K562 (cell line): ENCODE measurements around the gene EGFL7. TPM values are rescaled to one million over a fixed set of nuclear protein-coding genes. Genes with fewer than 3 reads are reported as not detected.

ENCODE experiments used
- ATAC-seq: fragments of 200-7000 bp; cut with Tn5 transposase; 3 replicates; pipeline ENCODE4 v1.9.1; 2020; ENCODE audit warnings: moderate library complexity
- BruUV-seq: library from RNA; stranded (reverse); fragments of 400-500 nt; replicated peaks from 2 replicates; lab custom pipeline; 2021; lab: Mats Ljungman, UMichigan
- CTCF ChIA-PET: fragments of 300-600 bp; formaldehyde crosslinking; extraction: SDS; loops from one replicate; lab custom pipeline; 2021; ENCODE audit warnings: low intra/inter-chr PET ratio; lab: Yijun Ruan, JAX
- POLR2A ChIA-PET: fragments of 300-600, 350-650 bp; sonication (Branson Sonifier 250); formaldehyde crosslinking; extraction: SDS; loops from one replicate; lab custom pipeline; 2021; ENCODE audit warnings: antibody characterized with exemption, inconsistent platforms; lab: Yijun Ruan, JAX
- DNase-seq, 4 experiments: peaks; one replicate each; pipeline versions ENCODE4 v3.0.0 to v3.0.0-alpha.2; 2011 to 2018; ENCODE audit warnings: low spot score in 3 of 4, mixed read lengths in 3 of 4; ENCODE audit errors: extremely low read depth in 1 of 4
- FAIRE-seq: peaks from 2 replicates; lab custom pipeline; 2011; peaks lifted over from hg19 to GRCh38; lab: Jason Lieb, UNC
- H2AFZ ChIP-seq: 2 replicates; pipeline ENCODE4 v1.6.0; 2011; ENCODE audit warnings: low read depth, low read length, control low read depth, inconsistent platforms
- H3K27ac ChIP-seq: fragments of 200-600 bp; 3 replicates; pipeline ENCODE4 v1.8.0; 2011; ENCODE audit warnings: low read depth, mild to moderate bottlenecking, control low read depth, inconsistent platforms, low read length, moderate library complexity, mixed read lengths; ENCODE audit errors: extremely low read depth
- H3K27me3 ChIP-seq, 2 experiments: fragments of 300-600 bp in 1 of 2; 2 replicates in 1 of 2; 3 replicates in 1 of 2; pipeline versions ENCODE4 v1.6.0 to v1.8.0; 2011; ENCODE audit warnings: inconsistent platforms in 2 of 2, low read length in 2 of 2, mild to moderate bottlenecking in 1 of 2, mixed read lengths in 1 of 2, moderate library complexity in 1 of 2; ENCODE audit not compliant: control insufficient read depth in 2 of 2, insufficient read depth in 2 of 2
- H3K36me3 ChIP-seq: fragments of 300-600 bp; 3 replicates; pipeline ENCODE4 v1.8.0; 2011; ENCODE audit warnings: mild to moderate bottlenecking, low read length, inconsistent platforms; ENCODE audit not compliant: control insufficient read depth, insufficient read depth
- H3K4me1 ChIP-seq, 2 experiments: fragments of 200-600 bp in 1 of 2; replicated peaks in 1 of 2; 2 replicates in 1 of 2; 3 replicates in 1 of 2; pipeline versions ENCODE4 v1.5.1 to v1.8.0; 2011; ENCODE audit warnings: inconsistent platforms in 2 of 2, low read length in 2 of 2, mild to moderate bottlenecking in 1 of 2, mixed read lengths in 1 of 2, moderate library complexity in 1 of 2; ENCODE audit not compliant: control insufficient read depth in 2 of 2, insufficient read depth in 2 of 2
- H3K4me2 ChIP-seq: 2 replicates; pipeline ENCODE4 v1.6.1; 2011; ENCODE audit warnings: low read length, control low read depth, inconsistent platforms, mixed read lengths; ENCODE audit not compliant: insufficient read depth
- H3K4me3 ChIP-seq: fragments of 200-600 bp; sonication (generic), shearing (Covaris generic); 2 replicates; pipeline ENCODE4 v1.5.1; 2016; ENCODE audit warnings: control low read depth, inconsistent platforms
- H3K79me2 ChIP-seq: fragments of 200-600 bp; 3 replicates; pipeline ENCODE4 v1.8.0; 2011; ENCODE audit warnings: low read length, inconsistent platforms; ENCODE audit not compliant: control insufficient read depth, insufficient read depth
- H3K9ac ChIP-seq, 2 experiments: 2 replicates each; pipeline versions ENCODE4 v1.6.0 to v1.6.1; 2011; ENCODE audit warnings: low read depth in 2 of 2, low read length in 2 of 2, control low read depth in 1 of 2, inconsistent platforms in 1 of 2, mild to moderate bottlenecking in 1 of 2, mixed read lengths in 1 of 2; ENCODE audit not compliant: insufficient read depth in 1 of 2
- H3K9me1 ChIP-seq: one replicate; pipeline ENCODE4 v1.6.0; 2011; ENCODE audit warnings: inconsistent platforms, mild to moderate bottlenecking, low read length, moderate library complexity; ENCODE audit not compliant: control insufficient read depth, insufficient read depth
- H3K9me3 ChIP-seq: replicated peaks from 2 replicates; pipeline ENCODE4 v1.5.1; 2011; ENCODE audit warnings: low read depth, low read length, inconsistent platforms; ENCODE audit not compliant: control insufficient read depth, insufficient read depth
- H4K20me1 ChIP-seq: replicated peaks from 2 replicates; pipeline ENCODE4 v1.6.1; 2011; ENCODE audit warnings: low read length, inconsistent platforms, mixed read lengths; ENCODE audit not compliant: control insufficient read depth, insufficient read depth
- BDP1 ChIP-seq: IDR thresholded peaks from 3 replicates; pipeline ENCODE4 v1.6.1; 2011; ENCODE audit not compliant: insufficient read length, insufficient read depth
- MBD2 ChIP-seq: sonication (generic); IDR thresholded peaks from 2 replicates; pipeline ENCODE4 v1.6.1; 2016; ENCODE audit warnings: low read depth, borderline replicate concordance
- PHF20 ChIP-seq: fragments of 450-650 bp; IDR thresholded peaks from 2 replicates; pipeline ENCODE4 v1.6.1; 2018; ENCODE audit not compliant: partially characterized antibody
- RBFOX2 ChIP-seq: fragments of 200-400 bp; formaldehyde crosslinking; IDR thresholded peaks from 2 replicates; pipeline ENCODE4 v1.6.1; 2017; ENCODE audit warnings: low read depth, mild to moderate bottlenecking, low read length, moderate library complexity
- XRCC4 ChIP-seq: IDR thresholded peaks from one replicate; pipeline ENCODE4 v1.6.1; 2011; ENCODE audit not compliant: insufficient read depth, insufficient read length; ENCODE audit errors: extremely low read depth
- ZSCAN29 ChIP-seq: fragments of 450-650 bp; IDR thresholded peaks from 2 replicates; pipeline ENCODE4 v1.6.1; 2017
- WGBS: fragments of 100-300 bp; shearing (Covaris generic); methylation state at CpG from one replicate; pipeline ENCODE4 v1.1.6; 2016; ENCODE audit warnings: low coverage, mixed read lengths; ENCODE audit not compliant: insufficient coverage; ENCODE audit errors: missing lambda C conversion rate; 5-methylcytosine and 5-hydroxymethylcytosine counted together
- in situ Hi-C: fragments of 300-500 bp; cut with MboI; formaldehyde crosslinking; loops from 4 replicates; pipeline ENCODE4 v1.15.0; 2018; ENCODE audit warnings: inconsistent platforms, mixed read lengths
- intact Hi-C: fragments of 100-400 bp; cut with micrococcal nuclease; formaldehyde crosslinking; loops from 2 replicates; pipeline ENCODE4 v1.14.2; 2022
- polyA plus RNA-seq, 8 experiments: library from polyadenylated mRNA; depleted of rRNA in 4 of 8; stranded (reverse) in 5 of 8; unstranded in 3 of 8; fragments of >200 nt; fragmentation: Nextera tagmentation in 2 of 8; fragmentation: Illumina TruSeq in 1 of 8; extraction: Ambion mirVana in 2 of 8; extraction: Trizol in 1 of 8; gene quantifications; 2 replicates each; pipeline versions ENCODE4 v1.2.1 to v1.2.3, GENCODE V29; 2011 to 2014; ENCODE audit warnings: inconsistent platforms in 1 of 8, missing spikeins in 1 of 8
- total RNA-seq, 7 experiments: library from RNA; depleted of rRNA in 6 of 7; stranded (reverse); fragments of >200 nt in 6 of 7; fragmentation: Illumina TruSeq in 2 of 7; extraction: Trizol in 2 of 7; gene quantifications; 2 replicates each; pipeline versions ENCODE4 v1.2.1 to v1.2.3, GENCODE V29; 2011 to 2021; ENCODE audit warnings: low replicate concordance in 1 of 7
- TF ChIP-seq, protein P1 (sequence below): fragments of 450-650 bp; formaldehyde crosslinking; IDR thresholded peaks from 2 replicates; pipeline ENCODE4 v1.4.0; 2020; ENCODE audit warnings: mild to moderate bottlenecking
- TF ChIP-seq, protein P2 (sequence below): fragments of 450-650 bp; IDR thresholded peaks from 2 replicates; pipeline ENCODE4 v1.6.1; 2017; ENCODE audit warnings: mild to moderate bottlenecking, moderate library complexity

EGFL7 gene
- total and polyA plus RNA-seq, 9 of the 15 experiments (the other 6 are each of a cell fraction or from before 2014, with no cell fraction given): 1.5 to 286 (median 55.5) TPM

DNA sequence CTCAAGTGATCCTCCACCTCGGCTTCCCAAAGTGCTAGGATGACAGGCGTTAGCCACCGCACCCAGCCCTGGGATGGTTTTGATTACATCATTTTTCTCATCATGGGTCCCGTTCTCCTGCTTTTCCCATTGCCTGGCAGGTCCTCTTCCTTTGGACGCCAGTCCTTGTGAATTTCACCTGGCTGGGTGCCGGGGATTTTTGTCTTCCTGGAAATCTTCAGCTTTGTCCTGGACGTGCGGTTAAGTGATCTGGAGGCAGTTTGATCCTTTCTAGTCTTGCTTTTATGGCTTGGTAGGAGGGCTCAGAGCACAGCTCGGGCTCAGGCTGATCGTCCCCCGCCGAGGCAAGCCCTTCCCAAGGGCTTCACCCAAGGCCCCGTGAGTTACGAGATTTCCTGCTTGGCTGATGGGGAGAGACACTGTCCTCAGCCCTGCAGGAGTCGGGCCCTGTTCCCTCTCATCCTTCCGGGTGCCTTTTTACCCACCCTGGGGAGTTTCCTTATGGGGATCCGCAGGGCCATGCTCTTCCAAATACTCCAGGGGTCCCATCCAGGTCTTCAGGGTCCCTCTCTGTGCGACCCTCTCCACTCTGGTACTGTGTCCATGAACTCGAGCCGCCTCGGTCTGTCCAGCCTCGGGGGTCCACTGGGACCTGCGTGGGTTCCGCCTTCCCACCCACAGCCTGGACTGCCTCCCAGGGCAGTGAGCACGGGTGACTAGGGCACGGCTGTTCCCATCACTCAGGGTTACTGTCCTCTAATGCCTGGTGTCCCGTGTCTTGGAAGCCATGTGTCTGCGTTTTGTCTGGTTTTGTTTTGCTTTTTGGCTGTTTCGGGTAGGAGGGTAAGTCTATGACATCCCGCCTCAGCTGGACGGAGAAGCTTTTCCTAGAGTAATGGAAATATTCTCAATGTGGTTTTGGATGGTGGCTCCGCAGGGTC lies 22.3 kb upstream of the EGFL7 start:
- peaks cover 20 to 42% of the 10 kb centered on the region in 2 experiments for H3K4me1 ChIP-seq
- DNase-seq: no peak
- ATAC-seq: no peak
- no TSS peak for BruUV-seq
- no peak overlapping the region for H3K27ac ChIP-seq
- no peak for TF ChIP-seq MBD2
- no peak for TF ChIP-seq PHF20
- TF ChIP-seq, protein P1, sequence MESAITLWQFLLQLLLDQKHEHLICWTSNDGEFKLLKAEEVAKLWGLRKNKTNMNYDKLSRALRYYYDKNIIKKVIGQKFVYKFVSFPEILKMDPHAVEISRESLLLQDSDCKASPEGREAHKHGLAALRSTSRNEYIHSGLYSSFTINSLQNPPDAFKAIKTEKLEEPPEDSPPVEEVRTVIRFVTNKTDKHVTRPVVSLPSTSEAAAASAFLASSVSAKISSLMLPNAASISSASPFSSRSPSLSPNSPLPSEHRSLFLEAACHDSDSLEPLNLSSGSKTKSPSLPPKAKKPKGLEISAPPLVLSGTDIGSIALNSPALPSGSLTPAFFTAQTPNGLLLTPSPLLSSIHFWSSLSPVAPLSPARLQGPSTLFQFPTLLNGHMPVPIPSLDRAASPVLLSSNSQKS (CRISPR knock-in tag): no peak
- TF ChIP-seq ZSCAN29: no peak
- no peak for TF ChIP-seq RBFOX2
- no peak for TF ChIP-seq XRCC4
- TF ChIP-seq, protein P2, sequence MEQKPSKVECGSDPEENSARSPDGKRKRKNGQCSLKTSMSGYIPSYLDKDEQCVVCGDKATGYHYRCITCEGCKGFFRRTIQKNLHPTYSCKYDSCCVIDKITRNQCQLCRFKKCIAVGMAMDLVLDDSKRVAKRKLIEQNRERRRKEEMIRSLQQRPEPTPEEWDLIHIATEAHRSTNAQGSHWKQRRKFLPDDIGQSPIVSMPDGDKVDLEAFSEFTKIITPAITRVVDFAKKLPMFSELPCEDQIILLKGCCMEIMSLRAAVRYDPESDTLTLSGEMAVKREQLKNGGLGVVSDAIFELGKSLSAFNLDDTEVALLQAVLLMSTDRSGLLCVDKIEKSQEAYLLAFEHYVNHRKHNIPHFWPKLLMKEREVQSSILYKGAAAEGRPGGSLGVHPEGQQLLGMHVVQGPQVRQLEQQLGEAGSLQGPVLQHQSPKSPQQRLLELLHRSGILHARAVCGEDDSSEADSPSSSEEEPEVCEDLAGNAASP: no peak
- TF ChIP-seq BDP1: no peak
- no peak overlapping the region for H3K4me2 ChIP-seq
- 52% methylated on average over 25 of the region's 32 CpGs for WGBS
- H3K4me3 ChIP-seq: no peak overlapping the region
- FAIRE-seq: no peak
- in situ Hi-C loops: loop anchor here (25.0 kb wide), 1 partner anchor 303 kb away; the partner anchor contains the start of gene GPSM1
- H3K27me3 ChIP-seq: no peaks in the 10 kb centered on the region; a peak in 1 of 5 replicates
- intact Hi-C loops: no loop called here
- H3K9me3 ChIP-seq: no peaks in the 10 kb centered on the region
- no peaks in the 10 kb centered on the region for H3K36me3 ChIP-seq
- CTCF ChIA-PET: no interaction called here
- peak overlapping the region; percentile 12 for H2AFZ ChIP-seq
- POLR2A ChIA-PET: interaction anchor here (0.7 kb wide), 1 partner anchor 17 kb away, joined by 3 read pairs; no protein-coding TSS in a partner anchor
- H3K9ac ChIP-seq: peak overlapping the region in 1 of 2 experiments; percentile 54; a peak in 2 of 4 replicates
- H3K9me1 ChIP-seq: no peaks in the 10 kb centered on the region
- H4K20me1 ChIP-seq: no peaks in the 10 kb centered on the region
- peaks cover 12% of the 10 kb centered on the region for H3K79me2 ChIP-seq
